Endothelial cell of umbilical vein (primary cell): ENCODE results near the gene TMEM14A. TPM values are rescaled to one million over a fixed set of nuclear protein-coding genes. Genes with fewer than 3 reads are reported as not detected.

Experiments used
- BruUV-seq: library from RNA; stranded (reverse); fragments of 400-500 nt; replicated peaks from 2 replicates; lab custom pipeline; 2021; lab: Mats Ljungman, UMichigan
- CTCF ChIA-PET: fragments of 300-600, 350-600 bp; sonication (Branson Sonifier 250); formaldehyde crosslinking; loops from one replicate; lab custom pipeline; 2021; ENCODE audit warnings: antibody characterized with exemption, inconsistent platforms; lab: Charles Lee
- POLR2A ChIA-PET: fragments of 300-600, 350-600 bp; sonication (Branson Sonifier 250); formaldehyde crosslinking; loops from one replicate; lab custom pipeline; 2021; ENCODE audit warnings: antibody characterized with exemption, inconsistent platforms; lab: Charles Lee
- DNase-seq: peaks from one replicate; pipeline ENCODE4 v3.0.0-alpha.2; 2011; ENCODE audit warnings: low read depth, low spot score
- FAIRE-seq: peaks from 2 replicates; lab custom pipeline; 2011; peaks lifted over from hg19 to GRCh38; lab: Jason Lieb, UNC
- H2AFZ ChIP-seq: 2 replicates; pipeline ENCODE4 v1.6.0; 2012; ENCODE audit warnings: low read depth, low read length, control low read depth, inconsistent platforms
- H3K27ac ChIP-seq: 2 replicates; pipeline ENCODE4 v1.5.1; 2011; ENCODE audit warnings: low read depth, mild to moderate bottlenecking, control low read depth, low read length, moderate library complexity; ENCODE audit not compliant: insufficient read depth
- H3K27me3 ChIP-seq, 2 experiments: 2 replicates each; pipeline versions ENCODE4 v1.6.0 to v1.6.1; 2011; ENCODE audit warnings: low read length in 2 of 2, mixed read lengths in 1 of 2; ENCODE audit not compliant: control insufficient read depth in 2 of 2, insufficient read depth in 2 of 2
- H3K36me3 ChIP-seq, 2 experiments: 2 replicates in 1 of 2; 3 replicates in 1 of 2; pipeline ENCODE4 v1.5.1; 2011; ENCODE audit warnings: low read length in 2 of 2, mild to moderate bottlenecking in 1 of 2, moderate library complexity in 1 of 2; ENCODE audit not compliant: control insufficient read depth in 2 of 2, insufficient read depth in 2 of 2; ENCODE audit errors: extremely low read depth in 1 of 2
- H3K4me1 ChIP-seq: 3 replicates; pipeline ENCODE4 v1.5.1; 2011; ENCODE audit warnings: mild to moderate bottlenecking, low read length; ENCODE audit not compliant: control insufficient read depth, insufficient read depth; ENCODE audit errors: extremely low read depth
- H3K4me2 ChIP-seq: 2 replicates; pipeline ENCODE4 v1.6.1; 2011; ENCODE audit warnings: low read length, control low read depth, mixed read lengths; ENCODE audit not compliant: insufficient read depth
- H3K4me3 ChIP-seq, 3 experiments: fragments of 200-600 bp in 1 of 3; sonication (generic), shearing (Covaris generic) in 1 of 3; replicated peaks in 1 of 3; 2 replicates each; pipeline ENCODE4 v1.5.1; 2011 to 2016; ENCODE audit warnings: control low read depth in 3 of 3, low read length in 3 of 3, mild to moderate bottlenecking in 2 of 3, inconsistent platforms in 1 of 3, low read depth in 1 of 3, moderate library complexity in 1 of 3; ENCODE audit not compliant: insufficient read depth in 1 of 3
- H3K79me2 ChIP-seq: 2 replicates; pipeline ENCODE4 v1.6.0; 2012; ENCODE audit warnings: low read length, inconsistent platforms; ENCODE audit not compliant: control insufficient read depth, insufficient read depth
- H3K9ac ChIP-seq: replicated peaks from 2 replicates; pipeline ENCODE3; 2011; ENCODE audit warnings: low read length, control low read depth; ENCODE audit not compliant: insufficient read depth; ENCODE audit errors: extremely low read depth
- H3K9me1 ChIP-seq: replicated peaks from 3 replicates; pipeline ENCODE4 v1.6.0; 2011; ENCODE audit warnings: mild to moderate bottlenecking, low read length; ENCODE audit not compliant: control insufficient read depth, insufficient read depth; ENCODE audit errors: extremely low read depth
- H3K9me3 ChIP-seq: replicated peaks from 2 replicates; pipeline ENCODE4 v1.5.1; 2012; ENCODE audit warnings: low read length, inconsistent platforms; ENCODE audit not compliant: control insufficient read depth, insufficient read depth
- H4K20me1 ChIP-seq: replicated peaks from 2 replicates; pipeline ENCODE3; 2011; ENCODE audit warnings: mild to moderate bottlenecking, low read length; ENCODE audit not compliant: control insufficient read depth, insufficient read depth; ENCODE audit errors: extremely low read depth
- EZH2 ChIP-seq: IDR thresholded peaks from 2 replicates; pipeline ENCODE4 v1.6.1; 2012; ENCODE audit warnings: borderline replicate concordance, low read depth, mild to moderate bottlenecking, moderate library complexity, low read length, inconsistent platforms; ENCODE audit not compliant: severe bottlenecking
- FOS ChIP-seq: IDR thresholded peaks from 2 replicates; pipeline ENCODE4 v1.6.1; 2011; ENCODE audit warnings: mild to moderate bottlenecking, low read length, moderate library complexity, borderline replicate concordance; ENCODE audit not compliant: insufficient read depth
- GATA2 ChIP-seq: IDR thresholded peaks from 2 replicates; pipeline ENCODE4 v1.7.0; 2011; ENCODE audit warnings: low read depth, mild to moderate bottlenecking, moderate library complexity, mixed read lengths, low read length; ENCODE audit not compliant: insufficient read length, insufficient read depth
- JUN ChIP-seq: IDR thresholded peaks from 2 replicates; pipeline ENCODE4 v1.6.1; 2011; ENCODE audit warnings: borderline replicate concordance, low read depth; ENCODE audit not compliant: insufficient read length, insufficient read depth
- MYC ChIP-seq: IDR thresholded peaks from one replicate; pipeline ENCODE4 v1.6.1; 2011; ENCODE audit warnings: mild to moderate bottlenecking, low read depth, low read length
- POLR2A ChIP-seq: IDR thresholded peaks from 2 replicates; pipeline ENCODE4 v1.6.1; 2012; ENCODE audit warnings: low read depth, mild to moderate bottlenecking, control low read depth, low read length
- POLR2AphosphoS5 ChIP-seq: IDR thresholded peaks from 2 replicates; pipeline ENCODE4 v1.6.1; 2012; ENCODE audit warnings: low read depth, mild to moderate bottlenecking, control low read depth, low read length, moderate library complexity; ENCODE audit not compliant: insufficient read depth
- dilution Hi-C: fragments of 300-500 bp; cut with MboI; formaldehyde crosslinking; loops from one replicate; pipeline ENCODE4 v1.15.0; 2019; ENCODE audit warnings: low sequenced_read_pairs; ENCODE audit not compliant: extremely low pct_ligation_motif_present
- intact Hi-C: fragments of 100-400 bp; cut with micrococcal nuclease; formaldehyde crosslinking; loops from one replicate; pipeline ENCODE4 v1.10.0; 2022
- polyA plus RNA-seq, 4 experiments: library from polyadenylated mRNA; depleted of rRNA in 3 of 4; stranded (reverse) in 3 of 4; unstranded in 1 of 4; fragments of >200 nt; gene quantifications; 2 replicates each; pipeline versions ENCODE4 v1.2.1 to v1.2.3, GENCODE V29; 2011 to 2012; ENCODE audit warnings: missing spikeins in 1 of 4
- total RNA-seq: library from RNA; stranded (reverse); gene quantifications from 2 replicates; pipeline ENCODE4 v1.2.3, GENCODE V29; 2021
- TF ChIP-seq, protein P1 (sequence below), 2 donors: IDR thresholded peaks; 1 replicate in 1 of 2; 2 replicates in 1 of 2; pipeline ENCODE4 v1.5.1; 2011; ENCODE audit warnings: low read length in 2 of 2, mild to moderate bottlenecking in 2 of 2, moderate library complexity in 2 of 2, control low read depth in 1 of 2, inconsistent platforms in 1 of 2, low read depth in 1 of 2; ENCODE audit not compliant: insufficient read depth in 1 of 2; ENCODE audit errors: extremely low read depth in 1 of 2
- TF ChIP-seq, protein P2 (sequence below): IDR thresholded peaks from 2 replicates; pipeline ENCODE4 v1.6.1; 2011; ENCODE audit not compliant: insufficient read depth, insufficient read length

TMEM14A gene
- total and polyA plus RNA-seq, 2 donors (not counting 3 experiments of a cell fraction or from before 2014, with no cell fraction given), result 19.5 to 33.7 TPM

DNA sequence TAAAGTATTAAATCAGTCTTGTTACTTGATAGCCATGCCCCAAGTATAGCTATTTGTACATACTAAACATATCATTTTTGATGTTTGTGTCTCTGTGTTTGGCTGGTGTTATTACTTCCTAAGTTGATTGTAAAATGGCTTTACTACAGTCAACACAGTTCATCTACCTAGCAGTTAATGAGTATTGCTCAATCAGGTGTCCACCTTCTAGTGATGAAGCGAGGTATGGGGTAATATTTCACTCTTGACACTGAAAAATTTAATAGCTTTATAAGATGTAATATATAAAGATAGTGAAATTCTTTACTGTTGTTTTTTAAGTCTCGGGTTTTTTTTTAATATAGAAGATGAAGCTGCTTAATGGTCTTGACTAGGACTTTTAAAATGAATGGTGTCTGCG lies 18.9 kb downstream of the TMEM14A start:
- Histone ChIP-seq H3K9me1 (no peaks in the 10 kb centered on the region), H2AFZ (no peak overlapping the region), H4K20me1 (no peaks in the 10 kb centered on the region), H3K9ac (no peak overlapping the region), H3K4me2 (no peak overlapping the region), H3K27me3 (no peaks in the 10 kb centered on the region), H3K36me3 (no peaks in the 10 kb centered on the region), H3K27ac (no peak overlapping the region), H3K4me1 (no peaks in the 10 kb centered on the region), H3K9me3 (no peaks in the 10 kb centered on the region), H3K4me3 (no peak overlapping the region), H3K79me2 (no peaks in the 10 kb centered on the region)
- no peak for FAIRE-seq
- CTCF ChIA-PET, result interaction anchor here (1.0 kb wide), 1 partner anchor 11 kb away, joined by 3 read pairs; no protein-coding TSS in a partner anchor
- no peak for DNase-seq
- intact Hi-C loops, result no loop called here
- POLR2A ChIA-PET, result no interaction called here
- no TSS peak for BruUV-seq
- dilution Hi-C loops, result no loop called here
- TF ChIP-seq, protein P1, sequence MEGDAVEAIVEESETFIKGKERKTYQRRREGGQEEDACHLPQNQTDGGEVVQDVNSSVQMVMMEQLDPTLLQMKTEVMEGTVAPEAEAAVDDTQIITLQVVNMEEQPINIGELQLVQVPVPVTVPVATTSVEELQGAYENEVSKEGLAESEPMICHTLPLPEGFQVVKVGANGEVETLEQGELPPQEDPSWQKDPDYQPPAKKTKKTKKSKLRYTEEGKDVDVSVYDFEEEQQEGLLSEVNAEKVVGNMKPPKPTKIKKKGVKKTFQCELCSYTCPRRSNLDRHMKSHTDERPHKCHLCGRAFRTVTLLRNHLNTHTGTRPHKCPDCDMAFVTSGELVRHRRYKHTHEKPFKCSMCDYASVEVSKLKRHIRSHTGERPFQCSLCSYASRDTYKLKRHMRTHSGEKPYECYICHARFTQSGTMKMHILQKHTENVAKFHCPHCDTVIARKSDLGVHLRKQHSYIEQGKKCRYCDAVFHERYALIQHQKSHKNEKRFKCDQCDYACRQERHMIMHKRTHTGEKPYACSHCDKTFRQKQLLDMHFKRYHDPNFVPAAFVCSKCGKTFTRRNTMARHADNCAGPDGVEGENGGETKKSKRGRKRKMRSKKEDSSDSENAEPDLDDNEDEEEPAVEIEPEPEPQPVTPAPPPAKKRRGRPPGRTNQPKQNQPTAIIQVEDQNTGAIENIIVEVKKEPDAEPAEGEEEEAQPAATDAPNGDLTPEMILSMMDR (IDR thresholded peaks at IDR 0.05; ENCODE audit: extremely low read depth in 1 of 2, insufficient read depth in 1 of 2, low read depth in 1 of 2, low read length in 2 of 2), result no peak
- TF ChIP-seq, protein P2, sequence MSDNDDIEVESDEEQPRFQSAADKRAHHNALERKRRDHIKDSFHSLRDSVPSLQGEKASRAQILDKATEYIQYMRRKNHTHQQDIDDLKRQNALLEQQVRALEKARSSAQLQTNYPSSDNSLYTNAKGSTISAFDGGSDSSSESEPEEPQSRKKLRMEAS, result no peak
- TF ChIP-seq POLR2A (no peak), MYC (no peak), FOS (no peak)

DNA sequence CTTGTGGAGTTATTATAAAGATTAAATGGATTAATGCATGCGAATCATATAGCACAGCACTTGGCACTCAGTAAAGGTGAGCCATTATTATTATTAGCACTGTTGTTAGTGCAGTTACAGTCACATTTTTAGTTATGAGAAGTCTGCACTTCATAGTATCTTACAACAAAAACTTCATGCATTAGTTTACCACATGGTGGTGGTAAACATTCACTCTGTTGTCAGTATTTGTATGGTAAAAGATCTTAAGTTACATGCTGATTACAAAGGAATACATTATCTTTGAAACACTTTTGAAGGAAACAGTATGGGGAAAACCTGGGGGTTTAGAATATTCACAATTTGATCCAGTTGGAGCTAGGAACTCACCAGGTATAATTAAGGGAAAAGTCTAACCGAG lies 20.8 kb downstream of the TMEM14A start:
- dilution Hi-C loops (no loop called here), intact Hi-C loops (no loop called here)
- Histone ChIP-seq H3K9me1 (no peaks in the 10 kb centered on the region), H3K79me2 (no peaks in the 10 kb centered on the region), H2AFZ (no peak overlapping the region), H3K4me1 (no peaks in the 10 kb centered on the region), H3K36me3 (no peaks in the 10 kb centered on the region), H3K4me3 (no peak overlapping the region), H3K27ac (no peak overlapping the region), H3K4me2 (no peak overlapping the region), H3K27me3 (peaks cover 0 to 7% of the 10 kb centered on the region in 2 experiments), H3K9me3 (no peaks in the 10 kb centered on the region), H4K20me1 (no peaks in the 10 kb centered on the region), H3K9ac (no peak overlapping the region)
- ChIA-PET CTCF (no interaction called here), POLR2A (no interaction called here)
- FAIRE-seq, result no peak
- BruUV-seq, result no TSS peak
- TF ChIP-seq POLR2A (no peak), POLR2AphosphoS5 (no peak), EZH2 (no peak), MYC (no peak), JUN (no peak), FOS (no peak), GATA2 (no peak)
- TF ChIP-seq, protein P2, result no peak
- TF ChIP-seq, protein P1 (IDR thresholded peaks at IDR 0.05; ENCODE audit: extremely low read depth in 1 of 2, insufficient read depth in 1 of 2, low read depth in 1 of 2, low read length in 2 of 2), result no peak
- DNase-seq, result no peak
